GM21619 (cell line): Measurements from ENCODE around the gene TRAF2.

Experiments used
- ATAC-seq: cut with Tn5 transposase; IDR thresholded peaks from one replicate; pipeline ENCODE4 v1.9.1; 2021; ENCODE audit not compliant: unreplicated experiment

TRAF2 gene

GRCh38 chr9:136930014-136930413 is 43.7 kb downstream of the TRAF2 start:
- ATAC-seq: no peak

DNA sequence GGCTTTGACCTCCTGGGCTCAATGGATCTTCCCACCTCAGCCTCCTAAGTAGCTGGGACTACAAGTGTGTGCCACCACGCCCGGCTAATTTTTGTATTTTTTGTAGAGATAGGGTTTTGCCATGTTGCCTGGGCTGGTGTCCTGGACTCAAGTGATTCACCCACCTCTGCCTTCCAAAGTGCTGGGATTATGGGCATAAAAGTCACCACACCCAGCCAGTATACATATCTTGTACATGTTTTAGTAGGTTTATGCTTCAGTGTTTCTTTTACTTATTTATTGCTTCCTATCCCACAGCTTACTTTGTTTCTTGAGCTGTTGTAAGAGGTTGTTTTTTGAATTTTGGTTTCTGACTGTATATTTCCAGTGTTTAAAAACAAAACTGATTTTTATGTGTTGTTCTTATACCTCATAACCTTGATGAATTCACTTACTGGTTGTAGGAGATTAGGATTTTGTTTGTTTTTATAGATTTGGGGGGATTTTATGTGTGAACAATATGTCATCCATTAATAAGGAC is 45.4 kb downstream of the TRAF2 start:
- no peak for ATAC-seq

GRCh38 chr9:136934277-136934676 is 48.0 kb downstream of the TRAF2 start:
- no peak for ATAC-seq

DNA sequence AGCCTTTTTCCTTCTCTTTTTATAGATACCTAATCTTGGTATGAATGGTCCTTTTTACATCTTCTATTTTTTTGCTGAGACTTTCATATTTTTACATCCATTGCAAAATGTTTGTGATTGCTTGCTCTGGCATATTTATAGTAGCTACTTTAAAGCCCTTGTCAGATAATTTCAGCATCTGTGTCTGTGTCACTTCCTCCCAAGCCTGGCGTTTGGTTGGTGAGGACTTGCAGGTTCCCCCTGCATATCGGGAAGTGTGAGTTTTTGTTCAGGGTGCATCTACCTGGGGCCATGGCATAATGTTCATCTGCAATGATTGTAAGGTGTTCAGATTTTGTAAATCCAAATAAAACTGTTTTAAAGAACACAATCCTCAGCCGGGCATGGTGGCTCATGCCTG is 49.3 kb downstream of the TRAF2 start:
- ATAC-seq: no peak

GRCh38 chr9:136936645-136937170 is 50.4 kb downstream of the TRAF2 start:
- ATAC-seq: no peak

GRCh38 chr9:136937186-136938001 is 51.1 kb downstream of the TRAF2 start:
- no peak for ATAC-seq

- no peak for ATAC-seq
These were observed 53.2 kb downstream of the TRAF2 start for GRCh38 chr9:136939431-136939995.

- ATAC-seq: no peak
These were observed 53.7 kb downstream of the TRAF2 start for GRCh38 chr9:136939996-136940525.

- no peak for ATAC-seq
These were observed 54.4 kb downstream of the TRAF2 start for GRCh38 chr9:136940526-136941230.

GRCh38 chr9:136941231-136942111 is 55.2 kb downstream of the TRAF2 start:
- ATAC-seq: no peak

DNA sequence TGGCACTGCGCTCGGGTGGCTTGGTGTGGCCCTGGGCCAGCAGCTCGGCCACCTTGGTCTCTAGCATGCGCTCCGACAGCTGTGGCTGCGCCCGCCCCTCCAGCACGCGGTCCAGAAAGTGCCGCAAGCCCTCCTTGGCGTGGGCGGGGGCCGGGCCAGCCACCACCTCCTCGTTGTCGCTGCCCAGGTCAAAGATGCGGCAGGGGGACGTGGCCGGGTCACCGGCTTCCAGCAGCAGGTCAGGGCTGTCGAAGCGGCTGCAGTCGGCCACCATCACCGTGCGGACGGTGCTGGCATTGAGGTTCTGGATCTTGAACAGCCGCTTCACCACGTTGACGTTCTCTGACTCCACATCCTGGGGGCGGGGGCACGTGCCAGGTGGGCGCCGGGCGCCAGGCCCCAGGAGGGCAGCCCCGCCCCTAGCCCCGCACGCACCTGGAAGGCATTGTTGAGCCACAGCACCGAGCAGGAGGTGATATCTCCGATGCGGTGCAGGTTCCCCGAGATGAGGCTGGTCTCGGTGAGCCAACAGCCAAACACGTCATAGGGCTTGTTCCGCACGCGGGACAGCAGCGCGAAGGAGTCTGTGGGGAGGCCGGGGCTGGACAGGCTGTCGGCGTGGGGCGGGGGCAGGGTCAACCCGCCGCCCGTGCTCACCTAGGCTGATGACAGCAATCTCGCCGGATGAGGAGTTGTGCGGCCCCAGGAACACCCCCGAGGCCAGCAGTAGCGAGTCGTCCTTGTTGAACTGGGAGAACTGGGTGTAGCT is 56.0 kb downstream of the TRAF2 start:
- ATAC-seq: no peak

DNA sequence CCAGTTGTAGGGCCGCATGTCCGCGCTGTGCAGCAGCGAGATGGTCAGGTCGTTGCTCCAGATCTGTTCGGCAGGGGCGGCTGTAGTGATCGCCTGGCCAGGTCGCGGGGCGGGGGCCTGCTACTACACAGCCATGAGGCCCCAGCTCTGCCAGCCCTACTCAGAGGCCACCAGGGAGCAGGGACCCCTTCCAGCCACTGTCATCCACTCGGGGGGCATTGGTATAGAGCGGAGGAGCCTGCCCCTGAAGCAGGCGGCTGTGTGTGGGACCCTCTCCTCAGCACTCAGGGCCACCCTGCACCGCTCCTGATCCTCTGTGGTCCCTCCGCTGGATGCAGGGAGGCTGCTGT is 56.5 kb downstream of the TRAF2 start:
- ATAC-seq: no peak

DNA sequence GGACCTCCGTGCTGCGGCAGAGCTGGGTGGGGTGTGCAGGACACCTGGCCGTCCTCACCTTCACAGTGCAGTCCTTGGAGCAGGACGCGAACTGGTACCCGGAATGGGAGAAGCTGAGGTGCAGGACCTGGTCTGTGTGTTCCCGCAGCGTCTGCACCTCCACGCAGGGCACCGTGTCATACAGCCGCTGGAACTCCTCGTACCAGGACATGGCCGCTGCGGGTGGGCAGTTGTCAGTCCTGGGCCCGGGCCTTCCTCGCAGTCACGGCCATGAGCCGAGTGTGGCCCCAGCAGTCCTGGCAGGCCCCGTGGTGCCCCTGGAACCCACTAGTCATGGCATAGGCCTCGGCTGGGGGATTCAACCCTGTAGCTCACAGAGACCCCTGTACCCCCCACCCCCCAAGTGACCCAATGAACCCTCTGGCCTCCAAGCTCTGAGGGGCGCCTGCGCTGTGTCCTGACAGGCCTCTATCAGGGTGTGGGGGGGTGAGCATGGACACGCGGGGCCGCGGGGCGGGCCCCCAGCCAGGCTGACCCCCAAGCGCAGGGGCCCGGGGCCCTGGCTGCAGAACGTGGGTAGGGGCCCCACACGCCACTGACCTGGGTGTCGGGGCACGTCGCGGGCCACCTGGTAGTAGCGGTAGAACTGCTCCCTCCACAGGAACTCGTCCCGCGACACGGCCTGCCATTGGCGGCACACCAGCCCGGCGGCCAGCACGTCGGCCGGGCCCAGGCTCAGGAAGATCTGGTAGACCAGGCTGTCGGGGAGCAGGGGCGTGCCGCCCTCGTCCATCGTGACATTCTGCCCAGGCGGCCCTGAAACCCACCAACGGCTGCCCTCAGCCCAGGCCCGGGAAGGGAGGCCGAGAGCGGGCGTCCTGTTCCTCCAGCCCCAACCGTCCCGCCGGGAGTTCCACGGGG is 57.2 kb downstream of the TRAF2 start:
- peak; percentile 21 for ATAC-seq

GRCh38 chr9:136944212-136944518 is 57.8 kb downstream of the TRAF2 start:
- peak; percentile 28 for ATAC-seq

DNA sequence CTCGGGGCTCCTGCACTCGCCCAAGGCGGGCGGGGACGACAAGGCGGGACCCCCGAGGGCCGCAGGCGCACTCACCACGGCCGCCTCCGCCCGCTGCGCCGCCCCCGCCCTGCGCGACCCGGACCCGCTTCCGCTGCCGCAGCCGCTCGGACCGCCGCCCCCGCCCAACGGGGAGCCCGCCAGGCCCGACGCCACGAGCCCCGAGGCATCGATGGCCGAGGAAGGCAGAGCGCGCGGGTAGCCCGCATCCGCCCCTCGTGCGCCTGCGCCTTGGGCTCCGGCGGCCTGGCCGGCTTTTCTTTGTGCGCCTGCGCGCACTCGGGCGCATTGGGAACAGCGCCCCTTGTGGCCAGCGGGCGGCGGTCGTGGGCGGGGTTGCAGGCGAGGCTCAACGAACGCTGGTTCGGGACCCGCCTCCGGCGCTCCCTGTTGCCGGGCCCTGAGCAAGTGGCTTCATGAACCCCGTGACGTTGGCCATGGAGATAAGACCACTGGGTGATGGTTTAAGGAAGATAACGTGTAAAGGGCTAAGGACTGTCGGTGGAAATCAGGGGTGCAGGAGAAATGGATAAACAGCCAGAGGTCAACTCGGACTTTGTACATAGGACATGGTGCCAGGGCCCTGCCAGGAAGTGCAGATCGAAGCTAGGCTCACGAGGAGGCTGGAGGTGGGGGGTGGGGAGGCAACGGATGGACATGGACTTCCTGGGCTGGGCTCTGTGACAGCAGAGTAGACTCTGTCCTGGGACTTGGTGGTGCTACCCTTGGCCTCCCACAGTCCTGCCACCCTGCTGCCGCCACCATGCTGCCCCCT is 58.4 kb downstream of the TRAF2 start, which contains the start of the genes C8G and FBXW5:
TSS of gene C8G (plus strand) at position 725 of the 814 bp plus-strand sequence. CDS start at position 803, 78 bp downstream.
TSS of gene FBXW5 (minus strand) at position 220 of the 814 bp plus-strand sequence. CDS start 655 bp downstream, outside the sequence.
- ATAC-seq: peak; percentile 59

GRCh38 chr9:136945333-136946227 is 59.3 kb downstream of the TRAF2 start:
- ATAC-seq: no peak
